ENCODE results near the gene MYOM1.

DNA sequence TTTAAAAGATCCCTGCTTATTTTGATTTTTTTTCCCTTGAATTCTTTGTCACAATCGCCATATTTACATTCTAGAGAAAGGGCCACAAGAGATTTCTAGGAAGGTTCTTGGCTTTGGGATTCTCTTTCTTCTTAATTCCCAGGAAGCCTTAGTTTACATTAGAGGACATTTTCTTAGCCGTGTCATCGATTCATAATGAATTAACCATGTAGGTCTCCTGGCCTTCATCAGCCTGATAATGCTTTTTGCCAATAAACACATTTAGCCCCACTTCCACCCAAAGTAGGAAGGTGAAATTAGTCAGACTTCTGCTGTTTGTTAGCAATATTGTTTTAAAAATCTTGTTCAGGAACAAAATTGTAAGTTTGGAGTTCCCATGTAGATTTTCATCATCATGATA is 135.6 kb downstream of the MYOM1 start:
- no peak for TF ChIP-seq POLR2AphosphoS5 (IDR thresholded peaks at IDR 0.05; ENCODE audit: insufficient read depth in 1 of 2, low read depth in 1 of 2)
- TF ChIP-seq, protein P1, sequence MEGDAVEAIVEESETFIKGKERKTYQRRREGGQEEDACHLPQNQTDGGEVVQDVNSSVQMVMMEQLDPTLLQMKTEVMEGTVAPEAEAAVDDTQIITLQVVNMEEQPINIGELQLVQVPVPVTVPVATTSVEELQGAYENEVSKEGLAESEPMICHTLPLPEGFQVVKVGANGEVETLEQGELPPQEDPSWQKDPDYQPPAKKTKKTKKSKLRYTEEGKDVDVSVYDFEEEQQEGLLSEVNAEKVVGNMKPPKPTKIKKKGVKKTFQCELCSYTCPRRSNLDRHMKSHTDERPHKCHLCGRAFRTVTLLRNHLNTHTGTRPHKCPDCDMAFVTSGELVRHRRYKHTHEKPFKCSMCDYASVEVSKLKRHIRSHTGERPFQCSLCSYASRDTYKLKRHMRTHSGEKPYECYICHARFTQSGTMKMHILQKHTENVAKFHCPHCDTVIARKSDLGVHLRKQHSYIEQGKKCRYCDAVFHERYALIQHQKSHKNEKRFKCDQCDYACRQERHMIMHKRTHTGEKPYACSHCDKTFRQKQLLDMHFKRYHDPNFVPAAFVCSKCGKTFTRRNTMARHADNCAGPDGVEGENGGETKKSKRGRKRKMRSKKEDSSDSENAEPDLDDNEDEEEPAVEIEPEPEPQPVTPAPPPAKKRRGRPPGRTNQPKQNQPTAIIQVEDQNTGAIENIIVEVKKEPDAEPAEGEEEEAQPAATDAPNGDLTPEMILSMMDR (IDR thresholded peaks at IDR 0.05): no peak
